Measurements from ENCODE around the gene ALAS1.

The ALAS1 gene

DNA sequence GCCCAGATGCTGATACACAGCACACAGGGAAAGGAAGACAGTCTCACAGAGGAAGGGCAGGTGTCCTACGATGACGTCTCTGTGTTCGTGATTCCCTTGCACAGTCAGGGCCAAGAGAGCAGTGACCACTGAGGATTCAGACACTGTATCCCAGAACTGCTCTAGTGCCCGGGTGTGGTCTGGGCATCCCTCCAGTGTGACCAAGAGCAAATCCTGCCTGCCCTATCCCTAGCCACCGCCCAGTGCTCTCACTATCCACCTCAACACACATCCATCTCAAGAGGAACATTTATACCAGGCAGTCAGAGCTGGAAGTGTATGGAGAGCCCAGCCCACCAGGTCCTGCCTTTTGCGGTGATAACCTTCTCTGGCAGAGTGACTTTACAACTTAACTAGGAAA, 51.7 kb downstream of the ALAS1 start:
- TF ChIP-seq, protein P1, sequence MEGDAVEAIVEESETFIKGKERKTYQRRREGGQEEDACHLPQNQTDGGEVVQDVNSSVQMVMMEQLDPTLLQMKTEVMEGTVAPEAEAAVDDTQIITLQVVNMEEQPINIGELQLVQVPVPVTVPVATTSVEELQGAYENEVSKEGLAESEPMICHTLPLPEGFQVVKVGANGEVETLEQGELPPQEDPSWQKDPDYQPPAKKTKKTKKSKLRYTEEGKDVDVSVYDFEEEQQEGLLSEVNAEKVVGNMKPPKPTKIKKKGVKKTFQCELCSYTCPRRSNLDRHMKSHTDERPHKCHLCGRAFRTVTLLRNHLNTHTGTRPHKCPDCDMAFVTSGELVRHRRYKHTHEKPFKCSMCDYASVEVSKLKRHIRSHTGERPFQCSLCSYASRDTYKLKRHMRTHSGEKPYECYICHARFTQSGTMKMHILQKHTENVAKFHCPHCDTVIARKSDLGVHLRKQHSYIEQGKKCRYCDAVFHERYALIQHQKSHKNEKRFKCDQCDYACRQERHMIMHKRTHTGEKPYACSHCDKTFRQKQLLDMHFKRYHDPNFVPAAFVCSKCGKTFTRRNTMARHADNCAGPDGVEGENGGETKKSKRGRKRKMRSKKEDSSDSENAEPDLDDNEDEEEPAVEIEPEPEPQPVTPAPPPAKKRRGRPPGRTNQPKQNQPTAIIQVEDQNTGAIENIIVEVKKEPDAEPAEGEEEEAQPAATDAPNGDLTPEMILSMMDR (IDR thresholded peaks at IDR 0.05; ENCODE audit: insufficient read depth, low read length, missing control alignments): no peak
- ChIA-PET POLR2A (interaction anchor here (1.9 kb wide), 1 partner anchor 28 kb away, joined by 9 read pairs; the partner anchor contains the start of gene WDR82), CTCF (interaction anchor here (1.0 kb wide), 2 partner anchors 15 to 27 kb away, joined by 3 to 5 read pairs; no protein-coding TSS in a partner anchor)
- no peak overlapping the region for H3K4me3 ChIP-seq (ENCODE audit: low read depth, low read length)
- no peak for DNase-seq (ENCODE audit: low read depth, low spot score)

DNA sequence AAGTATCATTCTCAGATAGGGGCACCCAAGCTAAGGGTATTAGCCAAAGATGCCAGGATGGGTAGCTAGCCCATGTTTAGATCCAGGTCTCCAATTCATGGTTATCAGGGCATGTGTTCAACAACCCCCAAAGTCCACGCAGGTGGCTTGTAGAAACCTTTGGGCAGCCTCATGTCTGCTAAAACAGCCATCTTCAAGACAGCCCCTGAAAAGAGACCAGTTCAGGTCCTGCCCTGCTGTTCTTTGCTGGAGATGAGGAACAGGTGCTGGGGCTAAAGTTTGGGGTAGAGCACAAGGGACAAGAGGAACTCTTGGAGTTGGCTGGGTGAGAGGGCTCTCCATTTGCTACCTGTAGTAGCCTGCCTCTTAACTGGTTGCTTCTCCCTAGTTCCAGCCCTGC, 52.2 kb downstream of the ALAS1 start:
- ChIA-PET CTCF (interaction anchor here (1.0 kb wide), 1 partner anchor 27 kb away, joined by 5 read pairs; no protein-coding TSS in a partner anchor), POLR2A (interaction anchor here (0.9 kb wide), 1 partner anchor 10 kb away, joined by 3 read pairs; no protein-coding TSS in a partner anchor)

DNA sequence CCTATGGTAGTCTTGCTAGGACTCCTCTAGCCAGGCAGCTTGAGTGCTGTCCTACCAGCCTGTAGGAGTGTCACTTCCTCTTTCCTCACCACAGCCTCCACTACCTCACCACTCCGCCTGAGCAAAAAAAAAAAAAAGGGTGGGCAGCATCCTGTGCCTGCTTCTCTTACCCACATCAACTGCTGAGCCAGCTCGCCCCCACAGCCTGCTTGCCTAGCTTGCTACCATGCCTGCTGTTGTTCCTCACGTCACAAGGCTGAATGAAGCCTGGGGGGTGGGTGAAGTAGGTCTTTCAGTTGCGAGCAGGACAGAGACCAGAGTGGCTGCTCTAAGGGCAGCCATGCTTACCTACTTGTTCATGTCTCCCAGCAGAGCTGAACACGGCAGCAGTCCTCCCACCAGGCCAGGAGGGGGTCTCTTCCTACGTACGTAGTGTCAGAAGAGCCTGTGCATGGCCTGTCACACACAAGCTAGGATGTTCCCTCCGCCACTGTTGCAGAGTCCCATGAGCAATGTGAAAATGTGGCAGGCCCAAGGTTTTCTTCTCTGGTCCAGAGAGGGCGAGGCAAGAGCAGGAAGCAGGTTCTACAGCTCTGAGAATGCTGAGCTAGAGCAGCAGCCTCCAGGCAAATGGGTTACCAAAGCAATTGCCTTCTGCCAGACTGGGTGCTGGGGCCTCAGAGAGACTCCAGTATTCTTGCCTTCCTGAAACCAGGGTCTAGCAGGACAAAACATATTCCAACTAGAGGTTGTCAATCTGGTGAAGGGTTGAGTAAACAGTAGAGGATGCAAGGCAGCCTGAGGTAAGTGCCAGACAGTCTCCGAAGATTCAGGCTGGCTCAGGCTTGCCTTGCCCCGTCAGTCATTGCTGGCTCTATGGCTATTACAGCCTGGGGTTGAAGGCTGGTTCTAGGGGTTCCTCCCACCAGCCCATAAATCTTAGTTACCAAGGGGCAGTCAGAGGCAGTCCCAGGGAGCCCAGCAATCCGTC, 55.6 kb downstream of the ALAS1 start:
- no peak for DNase-seq (ENCODE audit: low read depth, low spot score)
- TF ChIP-seq, protein P1 (IDR thresholded peaks at IDR 0.05; ENCODE audit: insufficient read depth, low read length, missing control alignments): no peak
- H3K4me3 ChIP-seq (ENCODE audit: low read depth, low read length): no peak overlapping the region
- ChIA-PET CTCF (interaction anchor here (0.6 to 1.6 kb wide), 3 partner anchors 23 to 231 kb away, joined by 3 to 5 read pairs (median 4); no protein-coding TSS in a partner anchor), POLR2A (interaction anchor here (0.8 kb wide), 1 partner anchor 14 kb away, joined by 3 read pairs; no protein-coding TSS in a partner anchor)

More for the DNA sequence above, 52.2 kb downstream of the ALAS1 start:
- no peak overlapping the region for H3K4me3 ChIP-seq (ENCODE audit: low read depth, low read length)
- DNase-seq (ENCODE audit: low read depth, low spot score): no peak
- TF ChIP-seq, protein P1 (IDR thresholded peaks at IDR 0.05; ENCODE audit: insufficient read depth, low read length, missing control alignments): no peak

DNA sequence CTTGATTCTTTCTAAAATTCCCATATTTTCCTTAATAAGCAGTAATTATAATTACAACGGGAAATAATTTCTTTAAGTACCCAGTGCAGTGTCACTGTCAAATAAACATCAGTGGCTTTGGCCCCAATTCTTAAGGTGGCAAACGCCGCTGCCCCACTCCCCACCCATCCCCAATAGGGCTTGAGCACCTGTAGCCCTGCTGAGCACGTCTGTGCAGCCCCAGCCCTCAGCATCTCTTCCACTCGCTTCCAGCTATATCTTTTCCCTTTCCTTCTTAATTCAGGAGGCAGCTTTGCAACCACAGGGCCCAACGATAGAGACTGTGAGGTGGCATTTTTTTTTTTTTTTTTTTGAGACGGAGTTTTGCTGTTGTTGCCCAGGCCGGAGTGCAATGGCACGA, 56.6 kb downstream of the ALAS1 start:
- DNase-seq (ENCODE audit: low read depth, low spot score): no peak
- TF ChIP-seq, protein P1 (IDR thresholded peaks at IDR 0.05; ENCODE audit: insufficient read depth, low read length, missing control alignments): no peak
- H3K4me3 ChIP-seq (ENCODE audit: low read depth, low read length): no peak overlapping the region
- ChIA-PET POLR2A (no interaction called here), CTCF (no interaction called here)

DNA sequence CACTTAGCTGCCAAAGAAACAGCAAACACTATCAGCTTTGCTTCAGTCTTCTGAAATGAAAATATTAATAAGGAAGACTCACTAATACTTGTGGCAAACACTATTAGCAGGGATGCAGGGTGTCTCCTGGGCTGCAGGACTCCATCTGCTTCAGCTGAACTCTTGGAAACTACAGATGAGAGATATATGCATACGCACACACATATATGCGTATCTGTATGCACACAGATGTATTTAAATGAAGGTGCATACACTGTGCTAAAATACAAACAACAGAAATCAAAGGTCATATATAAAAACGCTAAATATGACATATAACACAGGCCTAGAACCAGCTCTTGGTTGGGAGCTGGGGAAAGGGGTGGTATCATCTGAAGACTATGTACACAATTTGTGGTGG, 58.2 kb downstream of the ALAS1 start:
- DNase-seq (ENCODE audit: low read depth, low spot score): no peak
- H3K4me3 ChIP-seq (ENCODE audit: low read depth, low read length): no peak overlapping the region
- TF ChIP-seq, protein P1 (IDR thresholded peaks at IDR 0.05; ENCODE audit: insufficient read depth, low read length, missing control alignments): no peak
- CTCF ChIA-PET: interaction anchor here (0.9 to 1.8 kb wide), 2 partner anchors 8 to 21 kb away, joined by 3 to 4 read pairs; no protein-coding TSS in a partner anchor
- POLR2A ChIA-PET: interaction anchor here (0.6 kb wide), 1 partner anchor 156 kb away, joined by 3 read pairs; no protein-coding TSS in a partner anchor

DNA sequence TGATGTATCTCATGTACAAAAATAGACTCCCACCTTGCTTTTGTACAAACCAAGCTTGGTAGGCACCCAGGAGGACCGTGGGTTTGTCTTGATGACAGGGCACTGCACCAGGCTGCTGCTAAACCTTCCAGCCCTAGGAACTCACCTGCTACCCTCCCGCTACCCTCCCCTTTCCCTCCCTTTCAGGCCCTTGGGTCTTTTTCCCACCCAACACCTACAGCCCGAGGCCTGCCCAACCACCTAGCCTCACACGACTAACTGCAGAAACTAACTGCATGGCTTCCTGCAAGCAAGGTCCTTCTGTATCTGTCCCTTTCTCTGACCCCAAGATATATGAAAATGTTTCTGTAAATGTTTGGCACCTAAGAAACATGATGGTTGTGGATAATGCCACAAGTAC, 58.7 kb downstream of the ALAS1 start:
- H3K4me3 ChIP-seq (ENCODE audit: low read depth, low read length): no peak overlapping the region
- CTCF ChIA-PET: interaction anchor here (0.9 to 1.8 kb wide), 2 partner anchors 9 to 21 kb away, joined by 3 to 4 read pairs; no protein-coding TSS in a partner anchor
- no peak for DNase-seq (ENCODE audit: low read depth, low spot score)
- TF ChIP-seq, protein P1 (IDR thresholded peaks at IDR 0.05; ENCODE audit: insufficient read depth, low read length, missing control alignments): no peak
- POLR2A ChIA-PET: interaction anchor here (0.6 kb wide), 1 partner anchor 156 kb away, joined by 3 read pairs; no protein-coding TSS in a partner anchor

All from AG04449 (cell line).